PC-3 (cell line): ENCODE data around the gene CREB3L4.

Experiments
- EZH2 ChIP-seq: fragments of 300-600 bp; sonication (generic); IDR thresholded peaks from one replicate; pipeline ENCODE4 v1.6.1; 2017; ENCODE audit warnings: antibody characterized with exemption, mild to moderate bottlenecking, low read length; ENCODE audit not compliant: unreplicated experiment
- EZH2phosphoT487 ChIP-seq: fragments of 300-600 bp; sonication (generic); IDR thresholded peaks from 2 replicates; pipeline ENCODE4 v1.6.1; 2018; ENCODE audit warnings: mild to moderate bottlenecking, antibody characterized with exemption, low read length, borderline replicate concordance
- TF ChIP-seq, protein P1 (sequence below): fragments of 300-600 bp; sonication (generic); conservative IDR thresholded peaks from 2 replicates; pipeline ENCODE4 v1.5.1; 2017; ENCODE audit warnings: antibody characterized with exemption, low read depth, mild to moderate bottlenecking, low read length

DNA sequence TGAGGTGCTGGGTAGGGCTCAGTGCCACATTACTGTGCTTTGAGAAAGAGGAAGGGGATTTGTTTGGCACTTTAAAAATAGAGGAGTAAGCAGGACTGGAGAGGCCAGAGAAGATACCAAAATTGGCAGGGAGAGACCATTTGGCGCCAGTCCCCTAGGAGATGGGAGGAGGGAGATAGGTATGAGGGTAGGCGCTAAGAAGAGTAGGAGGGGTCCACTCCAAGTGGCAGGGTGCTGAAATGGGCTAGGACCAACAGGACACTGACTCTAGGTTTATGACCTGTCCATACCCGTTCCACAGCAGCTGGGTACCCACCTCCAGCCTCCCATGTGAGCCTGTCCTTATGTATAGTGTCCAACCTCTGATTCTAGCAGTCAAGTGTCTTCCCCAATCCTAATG is 8.2 kb upstream of the CREB3L4 start:
- TF ChIP-seq, protein P1, sequence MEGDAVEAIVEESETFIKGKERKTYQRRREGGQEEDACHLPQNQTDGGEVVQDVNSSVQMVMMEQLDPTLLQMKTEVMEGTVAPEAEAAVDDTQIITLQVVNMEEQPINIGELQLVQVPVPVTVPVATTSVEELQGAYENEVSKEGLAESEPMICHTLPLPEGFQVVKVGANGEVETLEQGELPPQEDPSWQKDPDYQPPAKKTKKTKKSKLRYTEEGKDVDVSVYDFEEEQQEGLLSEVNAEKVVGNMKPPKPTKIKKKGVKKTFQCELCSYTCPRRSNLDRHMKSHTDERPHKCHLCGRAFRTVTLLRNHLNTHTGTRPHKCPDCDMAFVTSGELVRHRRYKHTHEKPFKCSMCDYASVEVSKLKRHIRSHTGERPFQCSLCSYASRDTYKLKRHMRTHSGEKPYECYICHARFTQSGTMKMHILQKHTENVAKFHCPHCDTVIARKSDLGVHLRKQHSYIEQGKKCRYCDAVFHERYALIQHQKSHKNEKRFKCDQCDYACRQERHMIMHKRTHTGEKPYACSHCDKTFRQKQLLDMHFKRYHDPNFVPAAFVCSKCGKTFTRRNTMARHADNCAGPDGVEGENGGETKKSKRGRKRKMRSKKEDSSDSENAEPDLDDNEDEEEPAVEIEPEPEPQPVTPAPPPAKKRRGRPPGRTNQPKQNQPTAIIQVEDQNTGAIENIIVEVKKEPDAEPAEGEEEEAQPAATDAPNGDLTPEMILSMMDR, result no peak
- TF ChIP-seq EZH2 (no peak), EZH2phosphoT487 (no peak)
